Measurements from ENCODE around the gene ARL3. TPM values are rescaled to one million over a fixed set of nuclear protein-coding genes. Genes with fewer than 3 reads are reported as not detected.

ARL3 gene
- total RNA-seq, 1 experiment from 2014 or later = 13.3 TPM

DNA sequence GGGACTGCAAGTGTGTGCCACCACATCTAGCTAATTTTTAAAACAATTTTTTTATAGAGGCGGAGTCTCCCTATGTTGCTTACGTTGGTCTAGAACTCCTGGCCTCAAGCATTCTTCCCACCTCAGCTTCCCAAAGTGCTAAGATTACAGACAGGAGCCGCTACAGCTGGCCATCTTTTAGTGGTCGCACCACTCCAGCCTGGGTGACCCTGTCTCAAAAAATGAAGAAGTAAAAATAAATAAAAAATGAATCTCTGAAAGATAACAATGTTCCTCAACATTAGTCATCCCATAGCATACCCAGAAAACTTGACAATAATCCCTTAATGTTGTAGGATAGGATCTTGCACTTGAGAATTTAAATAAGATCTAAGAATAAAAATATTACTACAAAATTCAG lies 47.8 kb upstream of the ARL3 start:
- RAD21 ChIA-PET (ENCODE audit: low non-redundant PET in 1 of 2, low total read pairs in 2 of 2, uncharacterized antibody in 2 of 2, unreplicated experiment in 2 of 2) = no interaction called here

More for the DNA sequence above, 47.8 kb upstream of the ARL3 start:
- intact Hi-C loops (cut with micrococcal nuclease) = no loop called here
- no peaks in the 10 kb centered on the region for H3K36me3 ChIP-seq (ENCODE audit: control insufficient read depth in 1 of 2, insufficient read depth in 2 of 2, low read length in 2 of 2)
- H3K9me2 ChIP-seq (ENCODE audit: insufficient read depth) = no peaks in the 10 kb centered on the region
- H3K27me3 ChIP-seq (ENCODE audit: insufficient read depth, low read length) = no peaks in the 10 kb centered on the region
- H3K9ac ChIP-seq (ENCODE audit: low read length) = no peak overlapping the region
- H2AFZ ChIP-seq (ENCODE audit: low read depth, low read length, poor library complexity, severe bottlenecking) = no peak overlapping the region
- no peaks in the 10 kb centered on the region for H3K79me2 ChIP-seq (ENCODE audit: insufficient read depth, low read length)
- no peaks in the 10 kb centered on the region for H3K9me3 ChIP-seq (ENCODE audit: control insufficient read depth in 1 of 2, insufficient read depth in 1 of 2, low read depth in 1 of 2, low read length in 2 of 2)
- ChIA-PET CTCF (no interaction called here), POLR2A (no interaction called here)
- H4K20me1 ChIP-seq (ENCODE audit: insufficient read depth) = no peaks in the 10 kb centered on the region
- ATAC-seq (no peak), DNase-seq (ENCODE audit: low read depth, low spot score) (no peak)
- TF ChIP-seq, protein P1, sequence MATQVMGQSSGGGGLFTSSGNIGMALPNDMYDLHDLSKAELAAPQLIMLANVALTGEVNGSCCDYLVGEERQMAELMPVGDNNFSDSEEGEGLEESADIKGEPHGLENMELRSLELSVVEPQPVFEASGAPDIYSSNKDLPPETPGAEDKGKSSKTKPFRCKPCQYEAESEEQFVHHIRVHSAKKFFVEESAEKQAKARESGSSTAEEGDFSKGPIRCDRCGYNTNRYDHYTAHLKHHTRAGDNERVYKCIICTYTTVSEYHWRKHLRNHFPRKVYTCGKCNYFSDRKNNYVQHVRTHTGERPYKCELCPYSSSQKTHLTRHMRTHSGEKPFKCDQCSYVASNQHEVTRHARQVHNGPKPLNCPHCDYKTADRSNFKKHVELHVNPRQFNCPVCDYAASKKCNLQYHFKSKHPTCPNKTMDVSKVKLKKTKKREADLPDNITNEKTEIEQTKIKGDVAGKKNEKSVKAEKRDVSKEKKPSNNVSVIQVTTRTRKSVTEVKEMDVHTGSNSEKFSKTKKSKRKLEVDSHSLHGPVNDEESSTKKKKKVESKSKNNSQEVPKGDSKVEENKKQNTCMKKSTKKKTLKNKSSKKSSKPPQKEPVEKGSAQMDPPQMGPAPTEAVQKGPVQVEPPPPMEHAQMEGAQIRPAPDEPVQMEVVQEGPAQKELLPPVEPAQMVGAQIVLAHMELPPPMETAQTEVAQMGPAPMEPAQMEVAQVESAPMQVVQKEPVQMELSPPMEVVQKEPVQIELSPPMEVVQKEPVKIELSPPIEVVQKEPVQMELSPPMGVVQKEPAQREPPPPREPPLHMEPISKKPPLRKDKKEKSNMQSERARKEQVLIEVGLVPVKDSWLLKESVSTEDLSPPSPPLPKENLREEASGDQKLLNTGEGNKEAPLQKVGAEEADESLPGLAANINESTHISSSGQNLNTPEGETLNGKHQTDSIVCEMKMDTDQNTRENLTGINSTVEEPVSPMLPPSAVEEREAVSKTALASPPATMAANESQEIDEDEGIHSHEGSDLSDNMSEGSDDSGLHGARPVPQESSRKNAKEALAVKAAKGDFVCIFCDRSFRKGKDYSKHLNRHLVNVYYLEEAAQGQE (IDR thresholded peaks at IDR 0.05; ENCODE audit: low read depth) = no peak
- TF ChIP-seq, protein P2, sequence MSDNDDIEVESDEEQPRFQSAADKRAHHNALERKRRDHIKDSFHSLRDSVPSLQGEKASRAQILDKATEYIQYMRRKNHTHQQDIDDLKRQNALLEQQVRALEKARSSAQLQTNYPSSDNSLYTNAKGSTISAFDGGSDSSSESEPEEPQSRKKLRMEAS (IDR thresholded peaks at IDR 0.05) = no peak
- TF ChIP-seq JUND (IDR thresholded peaks at IDR 0.05) = no peak
- no peak for TF ChIP-seq ZNF274 (IDR thresholded peaks at IDR 0.05; ENCODE audit: low read depth, low read length)
- no peak overlapping the region for H3K27ac ChIP-seq (ENCODE audit: low read depth, low read length)
- no peak overlapping the region for H3K4me3 ChIP-seq (replicated peaks in 1 of 2; ENCODE audit: low read depth in 1 of 2, low read length in 2 of 2)
- peaks cover 0 to 4% of the 10 kb centered on the region in 2 experiments; a peak in 1 of 4 replicates for H3K4me1 ChIP-seq (ENCODE audit: control insufficient read depth in 1 of 2, insufficient read depth in 2 of 2, low read length in 2 of 2)
- no peak overlapping the region for H3K4me2 ChIP-seq (ENCODE audit: low read length)
- BruUV-seq (replicated peaks) = no TSS peak

All from HCT116 (cell line).